Measurements from ENCODE around the gene FLYWCH2. TPM values are rescaled to one million over a fixed set of nuclear protein-coding genes. Genes with fewer than 3 reads are reported as not detected.

The FLYWCH2 gene
- total RNA-seq, 1 donor from 2014 or later, result 17.7 TPM

- DNase-seq (ENCODE audit: low spot score), result no peak
- ATAC-seq, result peak; percentile 27
- intact Hi-C loops (cut with DNase I), result loop anchor here (10.0 kb wide), 1 partner anchor 51 kb away; no protein-coding TSS in a partner anchor
Observed at GRCh38 chr16:2874032-2874911, 8.7 kb upstream of the FLYWCH2 start.

GRCh38 chr16:2874912-2875362 lies 8.1 kb upstream of the FLYWCH2 start:
- DNase-seq (ENCODE audit: low spot score) (peak; percentile 87), ATAC-seq (peak; percentile 98)
- intact Hi-C loops (cut with DNase I), result loop anchor here (10.0 kb wide), 1 partner anchor 50 kb away; no protein-coding TSS in a partner anchor

- no peak for ATAC-seq
- DNase-seq (ENCODE audit: low spot score), result no peak
- intact Hi-C loops (cut with DNase I), result loop anchor here (10.0 kb wide), 1 partner anchor 45 kb away; no protein-coding TSS in a partner anchor
Observed at GRCh38 chr16:2879854-2880508, 3.0 kb upstream of the FLYWCH2 start.

GRCh38 chr16:2881783-2882649 lies 999 bp upstream of the FLYWCH2 start:
- intact Hi-C loops (cut with DNase I), result no loop called here
- ATAC-seq, result peak; percentile 2

GRCh38 chr16:2883458-2883908 lies 468 bp downstream of the FLYWCH2 start:
- DNase-seq (ENCODE audit: low spot score), result no peak
- peak; percentile 0 for ATAC-seq
- intact Hi-C loops (cut with DNase I), result no loop called here

More at GRCh38 chr16:2881783-2882649, 999 bp upstream of the FLYWCH2 start:
- DNase-seq (ENCODE audit: low spot score), result no peak

- intact Hi-C loops (cut with DNase I), result no loop called here
- ATAC-seq (no peak), DNase-seq (ENCODE audit: low spot score) (no peak)
Observed at GRCh38 chr16:2884041-2884451, 1.0 kb downstream of the FLYWCH2 start.

- intact Hi-C loops (cut with DNase I), result no loop called here
- ATAC-seq (no peak), DNase-seq (ENCODE audit: low spot score) (no peak)
Observed at GRCh38 chr16:2894231-2894630, 11.2 kb downstream of the FLYWCH2 start.

GRCh38 chr16:2895813-2896212 lies 12.8 kb downstream of the FLYWCH2 start:
- ATAC-seq, result no peak
- no peak for DNase-seq (ENCODE audit: low spot score)
- intact Hi-C loops (cut with DNase I), result no loop called here

GRCh38 chr16:2896480-2897010 lies 13.5 kb downstream of the FLYWCH2 start:
- intact Hi-C loops (cut with DNase I), result no loop called here
- DNase-seq (ENCODE audit: low spot score) (no peak), ATAC-seq (no peak)

GRCh38 chr16:2897110-2897509 lies 14.1 kb downstream of the FLYWCH2 start:
- DNase-seq (ENCODE audit: low spot score), result no peak
- intact Hi-C loops (cut with DNase I), result no loop called here
- ATAC-seq, result no peak

- intact Hi-C loops (cut with DNase I), result no loop called here
- ATAC-seq (no peak), DNase-seq (ENCODE audit: low spot score) (no peak)
Observed at GRCh38 chr16:2898831-2899563, 16.0 kb downstream of the FLYWCH2 start.

- ATAC-seq (no peak), DNase-seq (ENCODE audit: low spot score) (no peak)
- intact Hi-C loops (cut with DNase I), result no loop called here
Observed at GRCh38 chr16:2899564-2900072, 16.6 kb downstream of the FLYWCH2 start.

- DNase-seq (ENCODE audit: low spot score), result no peak
- ATAC-seq, result no peak
- intact Hi-C loops (cut with DNase I), result no loop called here
Observed at GRCh38 chr16:2900526-2901075, 17.6 kb downstream of the FLYWCH2 start.

- no peak for ATAC-seq
- intact Hi-C loops (cut with DNase I), result no loop called here
Observed at GRCh38 chr16:2902337-2903130, 19.5 kb downstream of the FLYWCH2 start.

GRCh38 chr16:2904100-2904921 lies 21.3 kb downstream of the FLYWCH2 start:
- peak; percentile 87 for DNase-seq (ENCODE audit: low spot score)
- peak; percentile 67 for ATAC-seq
- intact Hi-C loops (cut with DNase I), result no loop called here

More at GRCh38 chr16:2902337-2903130, 19.5 kb downstream of the FLYWCH2 start:
- DNase-seq (ENCODE audit: low spot score), result no peak

- ATAC-seq (no peak), DNase-seq (ENCODE audit: low spot score) (no peak)
- intact Hi-C loops (cut with DNase I), result no loop called here
Observed at GRCh38 chr16:2904922-2905240, 21.9 kb downstream of the FLYWCH2 start.

Measured in sciatic nerve (tissue), 2 donors.